ENCODE results near the gene LRP2. TPM values are rescaled to one million over a fixed set of nuclear protein-coding genes. Genes with fewer than 3 reads are reported as not detected.

Gene LRP2
- total RNA-seq, 4 donors from 2014 or later: not detected

DNA sequence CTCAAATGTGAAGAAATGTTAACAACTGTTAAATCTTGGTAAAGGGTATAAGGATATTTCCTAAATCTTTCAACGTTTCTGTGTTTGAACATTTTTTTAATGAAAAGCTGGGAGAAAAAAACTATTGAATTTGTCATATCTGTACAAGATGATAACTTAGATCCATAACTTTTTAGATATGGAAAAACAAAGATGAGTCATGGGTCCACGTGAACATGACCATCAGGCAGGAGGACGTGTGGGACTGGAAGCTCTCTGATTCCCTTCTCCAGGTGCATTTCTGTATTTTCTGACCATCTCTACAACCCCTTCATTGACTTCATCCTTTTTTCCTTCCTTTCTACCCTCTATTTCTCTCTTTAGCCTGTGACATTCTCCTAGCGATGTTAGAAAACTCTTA is 151.4 kb downstream of the LRP2 start:
- Histone ChIP-seq H3K9me3 (no peaks in the 10 kb centered on the region), H3K4me1 (no peaks in the 10 kb centered on the region), H3K27ac (no peak overlapping the region), H3K27me3 (no peaks in the 10 kb centered on the region), H3K36me3 (no peaks in the 10 kb centered on the region), H3K4me3 (no peak overlapping the region)
- 66 to 77% methylated on average over 4 of the region's 4 CpGs for WGBS, 2 donors (ENCODE audit: low coverage in 1 of 2)
- no peak for ATAC-seq
- TF ChIP-seq, protein P1, sequence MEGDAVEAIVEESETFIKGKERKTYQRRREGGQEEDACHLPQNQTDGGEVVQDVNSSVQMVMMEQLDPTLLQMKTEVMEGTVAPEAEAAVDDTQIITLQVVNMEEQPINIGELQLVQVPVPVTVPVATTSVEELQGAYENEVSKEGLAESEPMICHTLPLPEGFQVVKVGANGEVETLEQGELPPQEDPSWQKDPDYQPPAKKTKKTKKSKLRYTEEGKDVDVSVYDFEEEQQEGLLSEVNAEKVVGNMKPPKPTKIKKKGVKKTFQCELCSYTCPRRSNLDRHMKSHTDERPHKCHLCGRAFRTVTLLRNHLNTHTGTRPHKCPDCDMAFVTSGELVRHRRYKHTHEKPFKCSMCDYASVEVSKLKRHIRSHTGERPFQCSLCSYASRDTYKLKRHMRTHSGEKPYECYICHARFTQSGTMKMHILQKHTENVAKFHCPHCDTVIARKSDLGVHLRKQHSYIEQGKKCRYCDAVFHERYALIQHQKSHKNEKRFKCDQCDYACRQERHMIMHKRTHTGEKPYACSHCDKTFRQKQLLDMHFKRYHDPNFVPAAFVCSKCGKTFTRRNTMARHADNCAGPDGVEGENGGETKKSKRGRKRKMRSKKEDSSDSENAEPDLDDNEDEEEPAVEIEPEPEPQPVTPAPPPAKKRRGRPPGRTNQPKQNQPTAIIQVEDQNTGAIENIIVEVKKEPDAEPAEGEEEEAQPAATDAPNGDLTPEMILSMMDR (IDR thresholded peaks at IDR 0.05): no peak
- no peak for TF ChIP-seq POLR2A (IDR thresholded peaks at IDR 0.05)
- TF ChIP-seq POLR2AphosphoS5 (IDR thresholded peaks at IDR 0.05): no peak
- no peak for TF ChIP-seq EP300 (IDR thresholded peaks at IDR 0.05)

- WGBS, 2 donors (ENCODE audit: low coverage in 1 of 2): 93 to 95% methylated on average over 3 of the region's 3 CpGs
Observed at GRCh38 chr2:169208026-169208425, 154.3 kb downstream of the LRP2 start.

GRCh38 chr2:169205176-169205575 is 157.2 kb downstream of the LRP2 start:
- WGBS, 2 donors (ENCODE audit: low coverage in 1 of 2): 100% methylated on average over 2 of the region's 2 CpGs; no CpG with 5 or more reads in 1 of the 2 donors
- no peak overlapping the region for H3K4me3 ChIP-seq
- H3K36me3 ChIP-seq: no peaks in the 10 kb centered on the region
- H3K9me3 ChIP-seq: no peaks in the 10 kb centered on the region
- no peaks in the 10 kb centered on the region for H3K4me1 ChIP-seq
- no peaks in the 10 kb centered on the region for H3K27me3 ChIP-seq
- TF ChIP-seq POLR2A (IDR thresholded peaks at IDR 0.05) (no peak), EP300 (IDR thresholded peaks at IDR 0.05) (no peak), POLR2AphosphoS5 (IDR thresholded peaks at IDR 0.05) (no peak)
- TF ChIP-seq, protein P1 (IDR thresholded peaks at IDR 0.05): no peak
- ATAC-seq: no peak
- H3K27ac ChIP-seq: no peak overlapping the region

More at GRCh38 chr2:169208026-169208425, 154.3 kb downstream of the LRP2 start:
- Histone ChIP-seq H3K4me1 (no peaks in the 10 kb centered on the region), H3K27me3 (no peaks in the 10 kb centered on the region), H3K4me3 (no peak overlapping the region), H3K27ac (no peak overlapping the region), H3K36me3 (no peaks in the 10 kb centered on the region), H3K9me3 (no peaks in the 10 kb centered on the region)
- ATAC-seq: no peak
- TF ChIP-seq EP300 (IDR thresholded peaks at IDR 0.05): no peak
- TF ChIP-seq, protein P1 (IDR thresholded peaks at IDR 0.05): no peak
- no peak for TF ChIP-seq POLR2A (IDR thresholded peaks at IDR 0.05)
- TF ChIP-seq POLR2AphosphoS5 (IDR thresholded peaks at IDR 0.05): no peak

GRCh38 chr2:169203952-169204351 is 158.4 kb downstream of the LRP2 start:
- Histone ChIP-seq H3K4me1 (no peaks in the 10 kb centered on the region), H3K27me3 (no peaks in the 10 kb centered on the region), H3K36me3 (no peaks in the 10 kb centered on the region), H3K27ac (no peak overlapping the region), H3K9me3 (no peaks in the 10 kb centered on the region), H3K4me3 (no peak overlapping the region)
- TF ChIP-seq EP300 (IDR thresholded peaks at IDR 0.05): no peak
- TF ChIP-seq, protein P1 (IDR thresholded peaks at IDR 0.05): no peak
- no peak for TF ChIP-seq POLR2AphosphoS5 (IDR thresholded peaks at IDR 0.05)
- TF ChIP-seq POLR2A (IDR thresholded peaks at IDR 0.05): no peak
- ATAC-seq: no peak
- 81 to 82% methylated on average over 5 to 8 of the region's 8 CpGs for WGBS, 2 donors (ENCODE audit: low coverage in 1 of 2)

DNA sequence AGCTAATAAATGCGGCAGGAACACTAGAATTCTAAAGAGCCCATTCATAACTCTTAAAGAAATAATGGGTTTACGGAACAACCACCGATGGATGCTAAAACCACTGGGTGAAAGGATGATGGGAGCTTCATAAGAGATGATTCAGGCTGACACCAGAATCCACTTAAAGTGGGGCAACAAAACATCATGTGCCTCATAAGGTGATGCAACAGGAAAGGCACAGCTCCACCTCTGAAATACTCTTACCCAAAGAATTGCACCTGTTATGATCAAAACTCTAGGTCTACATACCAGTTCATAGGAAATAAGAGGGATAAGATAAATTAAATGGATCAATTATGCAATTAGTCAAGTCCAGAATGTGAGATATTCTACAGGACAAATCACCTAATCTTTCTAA is 161.6 kb downstream of the LRP2 start:
- Histone ChIP-seq H3K4me3 (no peak overlapping the region), H3K36me3 (no peaks in the 10 kb centered on the region), H3K27ac (no peak overlapping the region), H3K9me3 (no peaks in the 10 kb centered on the region), H3K4me1 (no peaks in the 10 kb centered on the region), H3K27me3 (no peaks in the 10 kb centered on the region)
- no peak for ATAC-seq
- 89 to 91% methylated on average over 3 of the region's 3 CpGs for WGBS, 2 donors (ENCODE audit: low coverage in 1 of 2)
- TF ChIP-seq EP300 (IDR thresholded peaks at IDR 0.05) (no peak), POLR2AphosphoS5 (IDR thresholded peaks at IDR 0.05) (no peak), POLR2A (IDR thresholded peaks at IDR 0.05) (no peak)
- TF ChIP-seq, protein P1 (IDR thresholded peaks at IDR 0.05): no peak

Data from gastroesophageal sphincter (tissue), 4 donors.